B cell (primary cell): ENCODE data around the gene MFAP2. TPM values are rescaled to one million over a fixed set of nuclear protein-coding genes. Genes with fewer than 3 reads are reported as not detected.
"Not testable (repeated sequence)": the region's sequence is repeated elsewhere in the genome, so short reads cannot be mapped to it uniquely, and the experiment has no call there.

Experiments
- ATAC-seq: fragments of 200-7000 bp; cut with Tn5 transposase; one replicate; pipeline ENCODE4 v1.10.0; 2021; ENCODE audit warnings: low read depth, mild to moderate bottlenecking, moderate number of reproducible peaks, moderate library complexity
- CTCF ChIA-PET: fragments of 350-600 bp; sonication (Branson Sonifier 250); formaldehyde crosslinking; loops from one replicate; lab custom pipeline; 2021; ENCODE audit warnings: antibody characterized with exemption, inconsistent platforms; lab: Charles Lee
- POLR2A ChIA-PET: fragments of 350-600 bp; sonication (Branson Sonifier 250); formaldehyde crosslinking; loops from one replicate; lab custom pipeline; 2021; ENCODE audit warnings: antibody characterized with exemption; lab: Charles Lee
- DNase-seq: peaks from one replicate; pipeline ENCODE4 v3.0.0; 2013
- H2AFZ ChIP-seq: 2 replicates; pipeline ENCODE4 v1.6.1; 2012; ENCODE audit warnings: mild to moderate bottlenecking, low read depth, low read length; ENCODE audit not compliant: insufficient read depth, poor library complexity, severe bottlenecking
- H3K27ac ChIP-seq, 2 donors: 1 replicate in 1 of 2; 2 replicates in 1 of 2; pipeline ENCODE4 v1.5.1; 2012 to 2013; ENCODE audit warnings: low read length in 2 of 2, mild to moderate bottlenecking in 2 of 2, moderate library complexity in 1 of 2
- H3K27me3 ChIP-seq, 4 experiments: fragments of 200-600 bp in 1 of 4; sonication (generic) in 1 of 4; replicated peaks in 1 of 4; 1 replicate in 2 of 4; 2 replicates in 2 of 4; pipeline versions ENCODE4 v1.6.1 to v1.7.0; 2013 to 2016; ENCODE audit warnings: low read length in 3 of 4, mild to moderate bottlenecking in 2 of 4, mixed read lengths in 1 of 4, moderate library complexity in 1 of 4; ENCODE audit not compliant: insufficient read depth in 4 of 4, control insufficient read depth in 3 of 4; ENCODE audit errors: control extremely low read depth in 1 of 4
- H3K36me3 ChIP-seq, 2 experiments: replicated peaks in 1 of 2; 1 replicate in 1 of 2; 2 replicates in 1 of 2; pipeline versions ENCODE4 v1.6.1 to v1.7.1; 2013; ENCODE audit warnings: low read length in 1 of 2; ENCODE audit not compliant: insufficient read depth in 2 of 2, control insufficient read depth in 1 of 2; ENCODE audit errors: control extremely low read depth in 1 of 2, extremely low read depth in 1 of 2
- H3K4me1 ChIP-seq, 2 donors: fragments of 200-600 bp in 1 of 2; sonication (generic) in 1 of 2; 1 replicate in 1 of 2; 2 replicates in 1 of 2; pipeline versions ENCODE4 v1.5.1 to v1.6.1; 2013 to 2017; ENCODE audit warnings: low read length in 2 of 2; ENCODE audit not compliant: control insufficient read depth in 2 of 2, insufficient read depth in 2 of 2
- H3K4me2 ChIP-seq: replicated peaks from 2 replicates; pipeline ENCODE3; 2012; ENCODE audit warnings: mild to moderate bottlenecking, low read depth, low read length; ENCODE audit not compliant: poor library complexity, severe bottlenecking
- H3K4me3 ChIP-seq, 5 experiments: fragments of 200-600 bp in 1 of 5; sonication (generic) in 1 of 5; 1 replicate in 3 of 5; 2 replicates in 2 of 5; pipeline versions ENCODE4 v1.5.1 to v1.7.0; 2011 to 2016; ENCODE audit warnings: low read length in 4 of 5, mild to moderate bottlenecking in 4 of 5, low read depth in 2 of 5, control low read depth in 1 of 5, moderate library complexity in 1 of 5; ENCODE audit not compliant: insufficient read depth in 1 of 5; ENCODE audit errors: control extremely low read depth in 1 of 5, extremely low read depth in 1 of 5
- H3K79me2 ChIP-seq: fragments of 200-600 bp; sonication (generic); one replicate; pipeline ENCODE4 v1.6.0; 2016; ENCODE audit warnings: low read length; ENCODE audit not compliant: control insufficient read depth, insufficient read depth
- H3K9ac ChIP-seq: fragments of 200-600 bp; sonication (generic); 2 replicates; pipeline ENCODE4 v1.6.1; 2017; ENCODE audit warnings: mild to moderate bottlenecking, low read length, moderate library complexity
- H3K9me3 ChIP-seq, 3 donors: one replicate each; pipeline versions ENCODE4 v1.6.1 to v1.7.1; 2013; ENCODE audit warnings: low read length in 2 of 3; ENCODE audit not compliant: control insufficient read depth in 2 of 3, insufficient read depth in 1 of 3; ENCODE audit errors: control extremely low read depth in 1 of 3
- H4K20me1 ChIP-seq: 2 replicates; pipeline ENCODE4 v1.6.0; 2012; ENCODE audit warnings: mild to moderate bottlenecking, low read length; ENCODE audit not compliant: insufficient read depth, control insufficient read depth, poor library complexity, severe bottlenecking
- H3K27ac Mint-ChIP-seq: one replicate; pipeline ENCODE4 v1.8.0; 2021; ENCODE audit warnings: mixed read lengths
- H3K27me3 Mint-ChIP-seq: one replicate; pipeline ENCODE4 v1.8.0; 2021; ENCODE audit warnings: mixed read lengths
- H3K4me1 Mint-ChIP-seq: one replicate; pipeline ENCODE4 v1.8.0; 2021; ENCODE audit warnings: mixed read lengths
- H3K4me3 Mint-ChIP-seq: one replicate; pipeline ENCODE4 v1.8.0; 2021; ENCODE audit warnings: mixed read lengths
- H3K9me3 Mint-ChIP-seq: one replicate; pipeline ENCODE4 v1.8.0; 2022; ENCODE audit warnings: mixed read lengths; ENCODE audit not compliant: insufficient read depth
- CTCF ChIP-seq: fragments of 200-600 bp; IDR thresholded peaks from one replicate; pipeline ENCODE4 v1.8.0; 2022; ENCODE audit warnings: antibody characterized with exemption, mild to moderate bottlenecking
- EZH2 ChIP-seq: IDR thresholded peaks from 2 replicates; pipeline ENCODE4 v1.6.1; 2012; ENCODE audit warnings: borderline replicate concordance, low read depth, mild to moderate bottlenecking, moderate library complexity, low read length; ENCODE audit not compliant: insufficient read depth, poor library complexity, severe bottlenecking
- WGBS: methylation state at CpG from one replicate; pipeline ENCODE4 v1.1.5; 2013; ENCODE audit warnings: missing lambda C conversion rate; ENCODE audit not compliant: insufficient coverage; 5-methylcytosine and 5-hydroxymethylcytosine counted together
- intact Hi-C: fragments of 100-400 bp; cut with micrococcal nuclease; formaldehyde crosslinking; loops from one replicate; pipeline ENCODE4 v1.10.0; 2022
- polyA plus RNA-seq: library from polyadenylated mRNA; depleted of rRNA; stranded (reverse); fragments of >200 nt; gene quantifications from 2 replicates; pipeline ENCODE4 v1.2.3, GENCODE V29; 2012
- total RNA-seq, 2 donors: library from RNA; stranded (reverse); fragments of 120-200 nt in 1 of 2; gene quantifications; 1 replicate in 1 of 2; 2 replicates in 1 of 2; pipeline versions ENCODE4 v1.2.3 to v1.2.4, GENCODE V29; 2013 to 2022

The MFAP2 gene
- total and polyA plus RNA-seq, 2 donors (not counting 1 experiment from before 2014, with no cell fraction given): not detected

GRCh38 chr1:16944038-16944437 lies 36.4 kb downstream of the MFAP2 start:
- intact Hi-C loops: no loop called here
- H3K9me3 Mint-ChIP-seq: no peaks in the 10 kb centered on the region
- CTCF ChIA-PET: interaction anchor here (0.9 kb wide), 1 partner anchor 18 kb away, joined by 3 read pairs; no protein-coding TSS in a partner anchor
- no peaks in the 10 kb centered on the region for H3K4me1 ChIP-seq
- H3K4me3 ChIP-seq: no peak overlapping the region
- POLR2A ChIA-PET: no interaction called here
- peaks cover 1% of the 10 kb centered on the region for H3K4me1 Mint-ChIP-seq
- H3K27ac Mint-ChIP-seq: no peak overlapping the region
- H3K79me2 ChIP-seq: no peaks in the 10 kb centered on the region
- no peaks in the 10 kb centered on the region for H3K27me3 Mint-ChIP-seq
- H3K27me3 ChIP-seq: no peaks in the 10 kb centered on the region
- H3K9me3 ChIP-seq: no peaks in the 10 kb centered on the region
- H3K27ac ChIP-seq: no peak overlapping the region
- H3K4me2 ChIP-seq: no peak overlapping the region
- ATAC-seq (no peak), DNase-seq (no peak)
- H3K4me3 Mint-ChIP-seq: no peak overlapping the region
- H2AFZ ChIP-seq: no peak overlapping the region
- no peaks in the 10 kb centered on the region for H4K20me1 ChIP-seq
- 97% methylated on average over 18 of the region's 19 CpGs for WGBS
- no peak for TF ChIP-seq CTCF
- no peak for TF ChIP-seq EZH2
- H3K9ac ChIP-seq: no peak overlapping the region
- H3K36me3 ChIP-seq: peaks cover 0 to 3% of the 10 kb centered on the region in 2 experiments

GRCh38 chr1:16939386-16940180 lies 40.8 kb downstream of the MFAP2 start:
- H3K4me2 ChIP-seq, H4K20me1 ChIP-seq, H3K4me1 ChIP-seq, DNase-seq, H3K27me3 ChIP-seq, H3K27ac Mint-ChIP-seq, POLR2A ChIA-PET, H3K27ac ChIP-seq, ATAC-seq, H3K4me1 Mint-ChIP-seq, H3K9me3 Mint-ChIP-seq, H3K27me3 Mint-ChIP-seq, H3K4me3 Mint-ChIP-seq, H3K9ac ChIP-seq, CTCF ChIA-PET, intact Hi-C loops, H3K36me3 ChIP-seq, H3K9me3 ChIP-seq, H2AFZ ChIP-seq, H3K4me3 ChIP-seq, H3K79me2 ChIP-seq: not testable (repeated sequence)
- 97% methylated on average over 32 of the region's 32 CpGs for WGBS
